GM23248 (cell line): ENCODE measurements around the gene DACT3. TPM values are rescaled to one million over a fixed set of nuclear protein-coding genes. Genes with fewer than 3 reads are reported as not detected.

Source experiments
- DNase-seq: peaks from one replicate; pipeline ENCODE4 v3.0.0-alpha.2; 2015
- H2AFZ ChIP-seq: fragments of 200-600 bp; sonication (generic); 2 replicates; pipeline ENCODE4 v1.6.1; 2016; ENCODE audit warnings: antibody characterized with exemption
- H3F3A ChIP-seq: fragments of 200-600 bp; sonication (generic); 2 replicates; pipeline ENCODE4 v1.6.1; 2016; ENCODE audit warnings: mild to moderate bottlenecking, antibody characterized with exemption, mixed run types; ENCODE audit not compliant: insufficient read depth
- H3K27ac ChIP-seq: fragments of 200-600 bp; sonication (generic); 2 replicates; pipeline ENCODE4 v1.5.1; 2016; ENCODE audit warnings: mild to moderate bottlenecking
- H3K27me3 ChIP-seq: fragments of 200-600 bp; sonication (generic); replicated peaks from 2 replicates; pipeline ENCODE4 v1.6.1; 2016; ENCODE audit warnings: mild to moderate bottlenecking; ENCODE audit not compliant: insufficient read depth
- H3K36me3 ChIP-seq: fragments of 200-600 bp; sonication (generic); 2 replicates; pipeline ENCODE4 v1.6.1; 2016; ENCODE audit warnings: low read depth, mild to moderate bottlenecking
- H3K4me1 ChIP-seq: fragments of 200-600 bp; sonication (generic); 2 replicates; pipeline ENCODE4 v1.6.1; 2016; ENCODE audit warnings: mild to moderate bottlenecking; ENCODE audit not compliant: insufficient read depth
- H3K4me2 ChIP-seq: fragments of 200-600 bp; sonication (generic); one replicate; pipeline ENCODE4 v1.6.1; 2016; ENCODE audit warnings: mild to moderate bottlenecking; ENCODE audit not compliant: unreplicated experiment
- H3K4me3 ChIP-seq: fragments of 200-600 bp; sonication (generic); 2 replicates; pipeline ENCODE4 v1.5.1; 2016; ENCODE audit warnings: mild to moderate bottlenecking
- H3K79me2 ChIP-seq: fragments of 200-600 bp; sonication (generic); 2 replicates; pipeline ENCODE4 v1.6.1; 2016; ENCODE audit warnings: mild to moderate bottlenecking; ENCODE audit not compliant: insufficient read depth
- H3K9ac ChIP-seq: fragments of 200-600 bp; sonication (generic); 2 replicates; pipeline ENCODE4 v1.6.1; 2016; ENCODE audit warnings: mild to moderate bottlenecking
- H3K9me2 ChIP-seq: fragments of 200-600 bp; sonication (generic); 2 replicates; pipeline ENCODE4 v1.6.1; 2016; ENCODE audit warnings: mixed run types, mild to moderate bottlenecking, moderate library complexity; ENCODE audit not compliant: insufficient read depth
- H3K9me3 ChIP-seq: fragments of 200-600 bp; sonication (generic); one replicate; pipeline ENCODE4 v1.6.1; 2017; ENCODE audit warnings: low read depth
- H4K20me1 ChIP-seq: fragments of 200-600 bp; sonication (generic); 2 replicates; pipeline ENCODE4 v1.6.0; 2016; ENCODE audit not compliant: insufficient read depth
- EZH2 ChIP-seq: fragments of 200-600 bp; sonication (generic); IDR thresholded peaks from 2 replicates; pipeline ENCODE4 v1.6.1; 2018; ENCODE audit warnings: antibody characterized with exemption, mild to moderate bottlenecking; ENCODE audit not compliant: insufficient read depth, poor library complexity, severe bottlenecking
- EZH2phosphoT487 ChIP-seq: fragments of 200-600 bp; sonication (generic); IDR thresholded peaks from 2 replicates; pipeline ENCODE4 v1.6.1; 2018; ENCODE audit warnings: antibody characterized with exemption, moderate library complexity, mild to moderate bottlenecking, low read depth; ENCODE audit not compliant: insufficient read depth
- WGBS, 2 experiments: methylation state at CpG; one replicate each; pipeline ENCODE4 v1.1.6; 2015 to 2017; ENCODE audit warnings: low lambda C conversion rate in 2 of 2, low coverage in 1 of 2; ENCODE audit errors: missing lambda C conversion rate in 2 of 2; 5-methylcytosine and 5-hydroxymethylcytosine counted together
- in situ Hi-C: fragments of 300-500 bp; cut with MboI; formaldehyde crosslinking; loops from 2 replicates; pipeline ENCODE4 v1.15.0; 2020
- polyA plus RNA-seq: library from polyadenylated mRNA; unstranded; fragments of >200 nt; fragmentation: Nextera tagmentation; extraction: Ambion mirVana; gene quantifications from 2 replicates; pipeline ENCODE4 v1.2.1, GENCODE V29; 2016
- total RNA-seq: library from RNA; depleted of rRNA; stranded (reverse); fragments of >200 nt; shearing (Covaris generic); gene quantifications from 2 replicates; pipeline ENCODE4 v1.2.3, GENCODE V29; 2014

The DACT3 gene
- total and polyA plus RNA-seq, 2 experiments from 2014 or later = 0.66 to 7.1 TPM

GRCh38 chr19:46674416-46675178 is 13.6 kb upstream of the DACT3 start:
- no peaks in the 10 kb centered on the region for H3K9me2 ChIP-seq
- H3K36me3 ChIP-seq = no peaks in the 10 kb centered on the region
- TF ChIP-seq EZH2 (no peak), EZH2phosphoT487 (no peak)
- H3K79me2 ChIP-seq = no peaks in the 10 kb centered on the region
- H3K9ac ChIP-seq = no peak overlapping the region
- H3K4me1 ChIP-seq = peaks cover 9% of the 10 kb centered on the region
- H3K27ac ChIP-seq = no peak overlapping the region
- WGBS, 2 experiments = 91 to 93% methylated on average over 21 of the region's 21 CpGs
- H3K9me3 ChIP-seq = no peaks in the 10 kb centered on the region
- no peak overlapping the region for H3K4me2 ChIP-seq
- in situ Hi-C loops = no loop called here
- H3F3A ChIP-seq = peaks cover 16% of the 10 kb centered on the region
- no peaks in the 10 kb centered on the region for H3K27me3 ChIP-seq
- no peaks in the 10 kb centered on the region for H4K20me1 ChIP-seq
- DNase-seq = no peak
- no peak overlapping the region for H2AFZ ChIP-seq
- H3K4me3 ChIP-seq = no peak overlapping the region

- in situ Hi-C loops = no loop called here
- Histone ChIP-seq H3K4me2 (no peak overlapping the region), H3K27ac (no peak overlapping the region)
These were observed 9.8 kb upstream of the DACT3 start for GRCh38 chr19:46670813-46671212.

GRCh38 chr19:46668662-46669061 is 7.7 kb upstream of the DACT3 start:
- no peak overlapping the region for H3K4me2 ChIP-seq
- H3K36me3 ChIP-seq = no peaks in the 10 kb centered on the region
- no peak overlapping the region for H3K27ac ChIP-seq
- no peaks in the 10 kb centered on the region for H3K27me3 ChIP-seq
- H3K79me2 ChIP-seq = no peaks in the 10 kb centered on the region
- peaks cover 16% of the 10 kb centered on the region for H3F3A ChIP-seq
- TF ChIP-seq EZH2 = no peak
- no peak for DNase-seq
- H3K9ac ChIP-seq = no peak overlapping the region
- no peaks in the 10 kb centered on the region for H4K20me1 ChIP-seq
- no peaks in the 10 kb centered on the region for H3K9me3 ChIP-seq
- H3K4me1 ChIP-seq = peaks cover 9% of the 10 kb centered on the region
- H2AFZ ChIP-seq = no peak overlapping the region
- in situ Hi-C loops = no loop called here
- no peak overlapping the region for H3K4me3 ChIP-seq
- no peaks in the 10 kb centered on the region for H3K9me2 ChIP-seq
- WGBS, 2 experiments = 93 to 100% methylated on average over 3 of the region's 3 CpGs

More at GRCh38 chr19:46670813-46671212, 9.8 kb upstream of the DACT3 start:
- H3K9me2 ChIP-seq = no peaks in the 10 kb centered on the region
- H3K9ac ChIP-seq = no peak overlapping the region
- TF ChIP-seq EZH2phosphoT487 = no peak
- no peak for TF ChIP-seq EZH2
- H3K79me2 ChIP-seq = no peaks in the 10 kb centered on the region
- H4K20me1 ChIP-seq = no peaks in the 10 kb centered on the region
- H3K9me3 ChIP-seq = no peaks in the 10 kb centered on the region
- peaks cover 9% of the 10 kb centered on the region for H3K4me1 ChIP-seq
- no peak overlapping the region for H3K4me3 ChIP-seq
- peak; percentile 60 for DNase-seq
- no peak overlapping the region for H2AFZ ChIP-seq
- no peaks in the 10 kb centered on the region for H3K36me3 ChIP-seq
- no peaks in the 10 kb centered on the region for H3K27me3 ChIP-seq
- H3F3A ChIP-seq = peaks cover 16% of the 10 kb centered on the region

GRCh38 chr19:46665072-46665471 is 4.1 kb upstream of the DACT3 start:
- Histone ChIP-seq H3K27ac (no peak overlapping the region), H3K9ac (no peak overlapping the region), H3K9me3 (no peaks in the 10 kb centered on the region), H3K4me3 (no peak overlapping the region), H2AFZ (no peak overlapping the region), H3K27me3 (no peaks in the 10 kb centered on the region), H3K4me1 (peaks cover 5% of the 10 kb centered on the region; the same call in 1 of the 2 replicates), H3K79me2 (no peaks in the 10 kb centered on the region), H3K36me3 (no peaks in the 10 kb centered on the region), H3F3A (peaks cover 4% of the 10 kb centered on the region; the same call in 1 of the 2 replicates), H3K9me2 (no peaks in the 10 kb centered on the region), H4K20me1 (no peaks in the 10 kb centered on the region), H3K4me2 (no peak overlapping the region)
- no peak for DNase-seq
- WGBS, 2 experiments = 83 to 86% methylated on average over 8 of the region's 8 CpGs
- TF ChIP-seq EZH2 (no peak), EZH2phosphoT487 (no peak)
- in situ Hi-C loops = no loop called here
